Activated CD8-positive, alpha-beta memory T cell treated with anti-CD3 and anti-CD28 coated beads, Interleukin-2, amount 50 U/mL, for 24 hours (primary cell): ENCODE results near the gene TDRD5.
"Not testable (repeated sequence)": the region's sequence is repeated elsewhere in the genome, so short reads cannot be mapped to it uniquely, and the experiment has no call there.

Experiments used
- DNase-seq: peaks from one replicate; pipeline ENCODE4 v3.0.0-alpha.2; 2020; ENCODE audit errors: extremely low read depth

The TDRD5 gene

DNA sequence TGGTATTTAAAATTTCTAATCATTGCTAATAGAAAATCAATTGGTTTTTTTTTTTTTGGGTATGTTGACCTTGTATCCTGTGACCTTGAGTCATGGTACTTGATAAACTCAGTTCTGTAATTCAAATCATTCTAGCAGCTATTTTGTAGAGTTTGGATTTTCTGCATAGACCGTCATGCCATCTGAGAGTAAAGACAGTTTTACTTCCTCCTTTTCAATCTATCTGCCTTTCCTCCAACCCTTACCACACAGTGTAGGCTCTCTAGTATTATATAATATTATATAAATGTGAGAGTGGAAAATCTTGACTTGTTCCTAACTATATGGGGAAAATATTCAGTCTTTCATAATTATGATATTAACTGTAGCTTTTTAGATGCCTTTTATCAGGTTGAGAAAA lies 7.0 kb downstream of the TDRD5 start:
- no peak for DNase-seq

DNA sequence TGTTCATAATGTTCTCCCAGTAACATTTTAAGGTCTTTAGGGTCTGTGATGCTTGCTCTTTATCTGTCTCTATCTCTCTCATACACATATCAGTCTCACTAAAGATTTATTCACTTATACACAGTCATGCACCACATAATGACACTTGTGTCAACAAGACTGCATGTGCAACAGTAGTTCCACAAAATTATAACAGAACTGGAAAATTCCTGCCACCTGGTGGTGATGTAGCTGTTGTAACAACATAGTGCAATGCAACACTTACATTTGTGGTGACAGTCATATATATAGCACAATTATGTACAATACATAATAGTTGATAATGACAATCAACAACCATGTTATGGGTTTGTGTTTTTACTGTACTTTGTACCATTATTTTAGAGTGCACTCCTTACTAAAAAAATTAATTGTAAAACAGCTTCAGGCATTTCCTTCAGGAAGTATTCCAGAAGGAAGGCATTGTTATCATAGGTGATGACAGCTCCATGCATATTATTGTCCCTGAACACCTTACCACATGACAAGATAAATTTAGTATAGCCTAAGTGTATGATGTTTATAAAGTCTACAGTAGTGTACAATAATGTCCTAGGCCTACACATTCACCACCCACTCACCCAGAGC lies 8.1 kb downstream of the TDRD5 start:
- no peak for DNase-seq

DNA sequence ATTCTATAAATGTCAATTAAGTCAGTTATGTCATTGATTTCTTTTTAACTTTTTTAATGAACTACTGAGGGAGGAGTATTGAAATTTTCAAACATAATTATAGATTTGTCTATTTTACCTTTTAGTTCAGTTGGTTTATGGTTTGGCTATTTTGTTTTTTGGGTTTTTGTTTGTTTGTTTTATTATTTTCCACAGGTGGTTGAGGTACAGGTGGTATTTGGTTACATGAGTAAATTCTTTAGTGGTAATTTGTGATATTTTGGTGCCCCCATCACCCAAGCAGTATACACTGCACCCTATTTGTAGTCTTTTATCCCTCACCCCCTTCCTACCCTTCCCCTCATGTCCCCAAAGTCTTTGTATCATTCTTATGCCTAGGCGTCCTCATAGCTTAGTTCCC lies 9.5 kb downstream of the TDRD5 start:
- DNase-seq, result no peak

DNA sequence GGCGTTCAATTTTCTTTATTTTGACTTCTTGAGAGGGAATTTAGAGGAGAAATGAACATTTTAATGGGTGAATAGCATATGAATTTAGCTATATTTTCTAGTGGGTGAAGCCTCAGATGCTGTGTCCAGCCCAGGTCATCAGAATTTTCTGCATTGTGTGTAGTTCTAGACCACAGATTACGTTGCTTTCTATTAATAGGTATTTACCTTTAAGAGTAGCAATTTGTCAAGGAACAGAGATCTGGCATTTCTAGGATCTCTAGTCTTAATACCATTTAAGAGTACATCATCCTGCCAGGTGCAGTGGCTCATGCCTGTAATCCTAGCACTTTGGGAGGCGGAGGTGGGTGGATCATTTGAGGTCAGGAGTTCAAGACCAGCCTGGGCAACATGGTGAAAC lies 20.7 kb downstream of the TDRD5 start:
- DNase-seq, result no peak

DNA sequence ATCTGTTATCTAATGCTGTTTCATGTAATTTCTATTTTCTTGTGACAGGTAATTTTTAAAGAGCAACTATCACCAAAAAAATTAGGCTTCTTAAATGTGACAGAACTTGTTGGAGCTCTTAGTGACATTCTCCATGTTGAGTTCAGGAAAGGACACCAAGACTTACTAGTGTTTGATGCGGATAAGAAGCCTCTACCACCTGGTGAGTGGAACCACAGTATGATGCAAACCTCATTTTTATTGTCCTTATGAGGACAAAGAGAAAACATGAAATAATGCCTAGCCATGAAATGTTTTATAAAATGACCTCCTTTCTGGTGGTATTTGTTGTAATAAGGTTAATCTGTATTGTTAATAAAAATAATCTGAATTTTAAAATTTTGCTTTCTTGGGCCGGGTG lies 39.1 kb downstream of the TDRD5 start:
- no peak for DNase-seq

DNA sequence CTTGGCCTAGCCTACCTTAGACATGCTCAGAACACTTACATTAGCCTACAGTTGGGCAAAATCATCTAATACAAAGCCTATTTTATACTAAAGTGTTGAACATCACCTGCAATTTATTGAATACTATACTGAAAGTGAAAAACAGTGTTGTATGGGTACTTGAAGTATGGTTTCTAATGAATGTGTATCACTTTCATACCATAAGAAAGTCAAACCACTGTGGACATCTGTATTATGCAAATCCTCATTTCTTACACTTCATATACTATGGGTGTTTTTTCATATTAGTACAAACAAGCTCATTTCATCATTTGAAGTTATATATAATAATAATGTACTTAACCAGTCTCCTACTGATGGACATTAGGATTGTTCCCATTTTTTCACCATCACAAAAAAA lies 41.2 kb downstream of the TDRD5 start:
- no peak for DNase-seq

DNA sequence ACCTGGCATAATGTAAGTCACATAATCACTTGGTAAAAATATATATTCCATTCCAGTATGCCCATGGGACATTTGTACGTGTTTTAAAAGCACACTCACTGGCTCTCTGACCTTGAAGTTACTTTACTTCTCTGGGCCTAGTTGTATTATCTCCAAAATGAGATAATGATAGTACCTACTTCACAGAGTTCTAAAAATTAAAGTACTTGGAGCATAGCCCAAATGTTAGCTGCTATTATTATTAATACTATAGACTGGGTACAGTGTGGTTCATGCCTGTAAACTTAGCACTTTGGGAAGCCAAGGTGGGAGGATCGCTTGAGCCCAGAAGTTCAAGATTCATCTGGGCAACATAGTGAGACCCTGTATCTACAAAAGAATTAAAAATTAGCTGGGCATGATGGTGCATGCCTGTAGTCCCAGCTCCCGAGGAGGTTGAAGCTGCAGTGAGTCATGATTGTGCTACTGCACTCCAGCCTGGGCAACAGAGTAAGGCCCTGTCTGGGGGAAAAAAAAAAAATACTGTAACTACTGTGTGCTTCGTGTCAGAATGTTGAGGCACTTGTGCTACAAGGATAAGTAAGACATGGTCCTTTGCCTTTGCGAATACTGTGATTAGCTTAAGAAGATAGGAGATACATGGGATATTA lies 45.7 kb downstream of the TDRD5 start:
- DNase-seq, result no peak

DNA sequence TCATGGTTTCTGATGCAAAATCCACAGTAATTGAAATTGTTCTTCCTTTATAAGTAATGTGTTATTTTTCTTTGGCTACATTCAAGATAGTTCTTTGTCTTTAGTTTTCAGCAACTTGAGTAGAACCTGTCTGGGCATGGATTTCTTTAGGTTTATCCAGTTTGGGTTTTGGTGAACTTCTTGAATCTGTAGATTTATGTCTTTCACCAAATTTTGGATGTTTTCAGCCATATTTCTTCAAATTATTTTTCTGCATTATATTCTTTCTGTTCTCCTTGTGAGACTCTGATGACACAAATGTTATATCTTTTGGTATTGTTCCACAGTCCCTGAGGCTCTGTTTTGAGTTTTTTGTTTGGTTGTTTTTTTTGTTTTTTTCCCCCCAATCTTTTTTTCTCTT lies 69.4 kb downstream of the TDRD5 start:
- no peak for DNase-seq

DNA sequence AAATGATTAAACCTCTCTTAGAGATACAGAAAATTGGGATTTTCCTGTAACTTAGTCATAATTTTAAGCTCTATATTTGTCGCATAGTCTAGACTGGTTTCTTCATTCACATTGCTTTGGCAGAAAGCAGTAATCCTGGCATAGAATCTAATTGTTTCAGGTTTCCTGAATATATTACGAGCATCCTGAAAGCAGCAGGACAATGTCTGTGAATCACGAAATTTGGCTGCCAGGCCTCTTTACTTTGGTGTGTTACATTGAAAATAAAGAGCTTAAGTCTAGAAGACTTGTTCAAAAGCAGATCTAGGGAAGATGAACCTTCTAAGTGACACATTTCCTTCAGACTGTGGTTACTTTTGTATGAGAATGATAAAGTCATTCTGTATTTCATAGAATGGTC lies 72.2 kb downstream of the TDRD5 start:
- no peak for DNase-seq

DNA sequence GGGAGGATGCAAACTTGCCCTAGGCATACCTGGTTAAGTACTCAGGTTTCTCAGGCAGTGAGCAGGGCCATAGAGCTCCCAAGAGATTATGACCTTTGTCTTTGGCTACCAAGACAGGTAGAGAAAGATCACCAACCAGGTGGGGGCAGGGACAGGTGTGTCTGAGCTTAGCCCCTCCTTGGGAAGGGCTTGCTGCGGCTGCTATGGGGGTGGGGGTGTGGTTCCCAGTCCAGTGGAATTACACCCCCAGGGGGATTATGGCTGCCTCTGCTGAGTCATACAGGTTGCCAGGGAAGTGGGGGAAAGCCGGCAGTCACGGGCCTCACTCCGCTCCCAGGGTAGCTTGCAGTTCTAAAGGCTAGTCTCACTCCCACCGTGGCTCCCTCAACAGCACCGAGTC lies 86.2 kb downstream of the TDRD5 start:
- no peak for DNase-seq

DNA sequence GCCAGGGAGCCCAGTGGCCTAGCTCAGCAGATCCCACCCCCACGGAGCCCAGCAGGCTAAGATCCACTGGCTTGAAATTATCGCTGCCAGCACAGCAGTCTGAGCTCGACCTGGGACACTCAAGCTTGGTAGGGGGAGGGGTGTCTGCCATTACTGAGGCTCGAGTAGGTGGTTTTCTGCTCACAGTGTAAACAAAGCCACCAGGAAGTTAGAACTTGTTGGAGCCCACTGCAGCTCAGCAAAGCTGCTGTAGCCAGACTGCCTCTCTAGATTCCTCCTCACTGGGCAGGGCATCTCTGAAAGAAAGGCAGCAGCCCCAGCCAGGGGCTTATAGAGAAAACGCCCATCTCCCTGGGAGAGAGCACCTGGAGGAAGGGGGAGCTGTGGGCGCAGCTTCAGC lies 102.9 kb downstream of the TDRD5 start:
- DNase-seq, result not testable (repeated sequence)

DNA sequence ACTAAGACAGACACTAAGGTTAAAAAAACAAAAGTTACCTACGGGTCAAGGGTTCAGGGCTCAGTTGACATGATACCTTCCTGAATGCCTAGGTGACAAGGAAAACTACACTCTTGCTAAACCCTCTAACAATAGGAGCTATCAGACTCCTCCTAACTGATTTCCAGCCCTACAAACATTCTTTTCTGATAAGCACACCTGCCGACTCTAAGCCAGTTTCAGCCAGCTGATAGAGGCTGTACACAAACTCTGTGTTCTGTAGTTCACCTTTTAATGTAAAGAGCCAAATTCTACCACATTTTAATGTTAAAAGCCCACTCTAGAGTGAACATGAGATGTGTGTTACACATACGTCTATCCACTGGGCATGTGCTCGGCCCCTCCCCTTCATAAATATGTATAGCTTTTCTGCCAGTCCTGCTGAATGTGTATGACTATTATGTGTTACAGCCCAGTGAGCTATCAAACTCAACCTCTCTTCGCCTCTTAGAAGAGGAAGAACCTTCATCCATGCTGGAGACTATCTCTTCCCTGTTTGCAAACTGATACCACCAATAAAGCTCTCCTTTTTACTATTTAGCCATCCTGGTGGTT lies 111.4 kb downstream of the TDRD5 start:
- no peak for DNase-seq

DNA sequence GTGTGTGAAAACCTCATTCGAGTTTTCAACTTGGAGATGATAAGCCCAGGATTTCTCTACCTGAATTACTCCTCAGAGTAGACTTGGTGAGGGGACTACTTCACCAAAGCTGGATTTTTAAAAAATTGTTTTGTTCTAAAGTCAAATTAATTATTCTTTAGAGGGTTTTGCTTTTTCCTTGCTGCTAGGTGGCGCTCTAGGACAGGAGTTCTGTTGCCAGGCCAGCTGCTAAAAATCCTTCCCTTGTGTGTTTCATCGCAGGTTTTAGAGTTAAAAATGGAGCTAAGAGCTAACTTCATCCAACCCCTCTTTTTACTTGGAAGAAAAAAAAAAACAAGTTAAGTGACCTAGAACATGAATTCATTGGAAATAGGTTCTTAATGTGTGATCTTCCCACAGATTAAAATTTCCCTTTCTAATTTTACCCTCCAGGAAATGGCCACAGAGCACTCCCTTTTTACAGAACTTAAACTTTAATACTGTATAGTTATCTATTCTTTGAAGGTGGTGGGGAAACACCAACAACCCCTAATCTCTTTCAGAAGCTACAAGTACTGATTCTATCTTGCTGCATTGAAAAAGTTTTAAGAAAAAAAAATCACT lies 114.8 kb downstream of the TDRD5 start:
- peak; percentile 4 for DNase-seq

DNA sequence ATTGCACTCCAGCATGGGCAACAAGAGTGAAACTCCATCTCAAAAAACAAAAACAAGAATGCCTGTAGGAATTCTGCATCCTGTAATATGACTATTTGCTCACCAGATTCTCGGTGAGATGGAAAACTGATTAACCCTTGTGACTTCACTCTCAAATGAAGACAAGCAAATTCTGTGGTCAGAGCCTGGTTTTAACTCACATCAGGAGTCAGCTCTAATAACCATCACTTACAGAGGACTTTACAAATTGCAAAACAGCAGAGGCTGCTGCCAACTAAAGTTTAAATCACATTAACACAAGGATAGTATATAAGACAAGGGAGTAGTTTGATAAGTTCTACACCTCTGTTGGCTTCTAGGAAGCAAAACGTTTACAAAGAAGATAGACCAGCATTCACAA lies 115.8 kb downstream of the TDRD5 start:
- no peak for DNase-seq

DNA sequence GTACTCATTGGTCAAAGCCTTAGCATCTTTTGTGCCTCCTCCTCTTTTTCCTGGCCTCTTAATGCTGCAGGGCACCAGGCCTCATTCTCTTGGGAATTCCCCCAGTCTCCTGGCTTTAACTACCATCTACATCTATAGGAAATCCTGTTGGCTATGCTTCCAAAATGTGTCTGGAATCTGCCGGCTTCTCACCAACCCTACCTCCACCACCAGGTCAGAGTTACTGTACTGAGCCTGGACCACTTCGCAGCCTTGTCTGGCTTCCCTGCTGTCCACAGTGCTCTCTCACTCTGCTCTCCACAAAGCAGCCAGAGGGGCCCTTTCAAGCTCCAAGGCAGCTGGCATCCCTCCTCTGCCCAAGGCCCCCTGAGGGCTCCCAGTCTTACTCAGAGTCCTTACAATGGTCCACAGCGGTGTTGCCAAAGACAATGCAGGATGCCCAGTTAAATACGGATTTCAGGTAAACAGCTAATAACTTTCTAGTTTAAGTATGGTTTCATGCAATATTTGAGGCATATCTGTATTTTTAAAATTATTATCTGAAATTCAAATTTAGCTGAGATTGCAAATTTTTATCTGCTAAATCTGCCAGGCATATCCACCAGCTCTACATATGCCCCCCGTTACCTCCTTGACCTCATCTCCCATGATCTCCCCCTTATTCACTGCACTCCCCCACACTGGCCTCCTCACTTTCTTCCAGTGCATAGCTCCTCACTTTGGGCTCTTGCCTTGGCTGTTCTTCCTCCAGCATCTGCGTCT lies 117.0 kb downstream of the TDRD5 start:
- no peak for DNase-seq

DNA sequence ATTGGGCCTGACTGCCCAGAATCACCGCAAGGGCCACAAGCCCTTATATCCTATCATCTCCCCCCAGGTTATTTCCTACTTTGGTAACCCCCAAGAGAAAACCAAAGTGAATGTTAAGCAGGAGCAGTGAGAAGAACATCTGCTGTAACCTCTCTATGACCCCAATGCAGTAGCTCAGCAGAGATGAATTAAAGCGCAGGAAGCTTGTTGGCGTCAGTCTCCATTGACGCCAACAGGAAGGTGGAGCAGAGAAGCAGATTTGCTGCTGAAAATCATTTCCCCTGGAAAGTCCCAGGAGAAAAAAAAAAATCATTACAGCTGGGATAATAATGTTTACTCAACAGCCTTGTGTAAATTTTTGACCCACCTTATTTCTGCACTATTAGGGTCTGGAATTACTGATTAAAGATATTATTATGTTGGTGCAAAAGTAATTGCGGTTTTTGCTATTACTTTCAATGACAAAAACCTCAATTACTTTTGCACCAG lies 118.3 kb downstream of the TDRD5 start:
- no peak for DNase-seq

DNA sequence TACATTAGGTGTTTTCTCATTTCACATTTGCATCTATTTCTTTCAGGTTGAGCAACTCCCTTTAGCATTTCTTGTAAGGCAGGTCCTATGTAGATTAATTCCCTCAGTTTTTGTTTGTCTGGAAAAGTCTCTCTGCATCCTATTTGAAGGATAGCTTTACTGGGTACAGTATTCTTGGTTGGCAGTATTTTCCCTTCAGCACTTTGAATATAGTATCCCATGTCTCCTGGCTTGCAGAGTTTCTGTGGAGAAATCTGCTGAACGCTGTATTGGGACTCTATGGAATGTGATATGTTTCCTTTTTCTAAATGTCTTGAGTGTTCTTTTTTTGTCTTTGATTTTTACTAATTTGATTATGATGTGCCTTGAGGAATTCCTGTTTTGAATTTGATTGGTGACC lies 122.5 kb downstream of the TDRD5 start:
- no peak for DNase-seq

DNA sequence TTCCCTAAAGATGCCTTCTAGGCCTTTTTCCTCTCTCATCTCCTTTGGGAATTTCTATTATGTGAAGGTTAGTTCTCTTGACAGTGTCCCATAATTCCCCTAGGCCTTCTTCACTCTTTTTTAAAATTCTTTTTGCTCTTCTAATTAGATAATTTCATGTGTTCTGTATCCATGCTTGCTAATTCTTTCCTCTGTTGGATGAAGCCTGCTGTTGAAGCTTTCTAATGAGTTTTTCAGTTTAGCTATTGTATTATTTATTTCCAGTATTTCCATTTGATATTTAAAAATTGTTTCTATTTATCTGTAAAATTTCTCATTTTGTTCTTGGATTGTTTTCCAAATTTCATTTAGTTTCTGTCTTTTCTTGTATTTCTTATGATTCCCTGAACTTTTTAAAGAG lies 123.0 kb downstream of the TDRD5 start:
- DNase-seq, result no peak

DNA sequence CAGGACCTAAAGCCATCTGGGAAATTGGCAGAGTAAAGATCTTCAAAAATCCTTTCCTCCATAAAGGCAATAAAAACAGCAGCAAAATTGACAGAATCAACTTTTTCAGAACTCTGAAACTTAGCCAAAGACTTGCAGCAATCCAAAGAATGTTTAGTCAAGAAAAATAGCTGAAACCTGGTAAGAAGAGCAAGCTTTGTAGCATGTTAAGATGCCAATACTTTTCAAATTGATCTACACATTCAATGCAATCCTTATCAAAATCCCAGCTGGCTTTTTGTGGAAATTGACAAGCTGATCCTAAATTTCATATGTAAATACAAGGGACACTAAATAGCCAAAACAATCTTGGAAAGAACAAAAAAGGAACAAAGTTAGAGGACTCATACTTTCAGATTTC lies 127.6 kb downstream of the TDRD5 start:
- no peak for DNase-seq

DNA sequence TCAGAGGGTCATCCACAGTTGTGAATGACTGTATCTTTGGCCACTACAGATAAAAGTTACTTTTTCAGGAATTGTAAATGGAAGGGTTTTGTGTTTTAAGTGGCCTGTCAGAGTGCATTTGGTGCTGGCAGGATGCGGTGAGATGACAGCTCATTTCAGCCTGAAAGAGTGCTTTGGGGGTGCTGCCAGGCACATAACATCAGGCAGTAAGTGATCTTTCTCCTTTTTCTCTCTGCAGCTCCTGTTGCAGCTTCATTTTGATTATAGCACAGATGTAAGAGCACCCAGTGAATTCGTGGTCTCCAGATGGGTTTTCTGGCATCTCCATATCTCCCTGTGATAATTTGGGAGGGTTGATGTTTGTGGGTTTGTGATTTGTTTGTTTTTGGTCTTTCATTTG lies 136.6 kb downstream of the TDRD5 start:
- no peak for DNase-seq

DNA sequence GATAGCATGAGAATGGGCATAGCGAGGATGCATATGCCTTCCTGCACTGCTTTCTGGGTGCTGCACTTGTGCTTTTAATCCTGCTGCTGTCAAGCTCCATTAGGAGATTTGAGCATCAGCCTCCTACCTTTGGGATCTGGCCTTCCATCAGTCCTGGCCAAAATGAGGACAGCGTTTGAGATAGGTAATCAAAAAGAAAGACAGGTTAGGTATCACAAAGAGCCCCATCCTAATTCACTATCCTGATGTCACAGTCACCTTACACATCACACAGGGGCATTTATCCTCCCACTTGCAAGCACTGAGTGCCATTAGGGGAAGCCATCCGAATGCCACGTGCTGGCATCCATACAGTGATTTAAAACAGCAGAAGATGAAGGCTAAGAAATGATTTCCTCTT lies 138.2 kb downstream of the TDRD5 start:
- no peak for DNase-seq

DNA sequence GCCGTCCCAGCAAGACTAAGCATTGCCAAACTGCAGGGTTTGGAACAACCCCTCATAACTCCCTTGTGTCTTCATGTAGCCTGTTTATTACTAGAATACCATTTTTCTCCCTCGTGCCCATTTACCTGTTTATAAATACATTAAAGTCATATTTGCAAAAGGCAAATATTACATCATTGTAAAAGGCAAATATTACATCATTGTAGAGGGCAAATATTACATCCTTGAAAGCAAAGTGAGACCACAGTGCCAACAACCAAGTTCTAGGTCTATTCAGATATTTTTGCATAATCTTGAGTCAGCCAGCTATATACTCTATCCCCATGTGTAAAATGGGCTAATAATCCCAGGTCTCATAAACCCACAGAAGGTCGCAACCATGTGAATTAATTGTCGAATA lies 140.0 kb downstream of the TDRD5 start:
- DNase-seq, result no peak
